Fibroblast of peridontal ligament (primary cell): ENCODE measurements around the gene DSTN.

ENCODE experiments used
- DNase-seq: peaks from one replicate; pipeline ENCODE4 v3.0.0-alpha.2; 2010; ENCODE audit errors: extremely low read depth

DSTN gene

GRCh38 chr20:17580895-17581294 lies 11.0 kb downstream of the DSTN start:
- DNase-seq = no peak

GRCh38 chr20:17583126-17583525 lies 13.3 kb downstream of the DSTN start:
- DNase-seq = no peak

DNA sequence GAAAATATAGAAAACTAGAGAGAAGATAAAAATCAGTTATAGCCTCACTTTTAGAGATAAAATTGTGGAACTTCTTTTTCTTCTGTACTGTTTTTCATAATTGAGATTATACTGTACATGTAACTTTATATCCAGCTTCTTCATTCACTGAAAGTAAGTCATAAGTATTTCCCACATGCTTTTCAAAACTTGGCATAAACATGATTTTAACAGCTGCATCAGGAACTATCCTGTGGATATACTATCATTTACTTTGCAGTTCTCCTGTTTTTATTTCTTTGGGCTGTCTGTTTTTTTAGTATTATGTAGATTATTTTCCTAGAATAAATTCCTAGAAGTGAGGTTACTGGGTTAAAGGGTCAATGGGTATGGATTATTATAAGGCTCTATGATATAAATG lies 14.8 kb downstream of the DSTN start:
- DNase-seq = peak; percentile 55

DNA sequence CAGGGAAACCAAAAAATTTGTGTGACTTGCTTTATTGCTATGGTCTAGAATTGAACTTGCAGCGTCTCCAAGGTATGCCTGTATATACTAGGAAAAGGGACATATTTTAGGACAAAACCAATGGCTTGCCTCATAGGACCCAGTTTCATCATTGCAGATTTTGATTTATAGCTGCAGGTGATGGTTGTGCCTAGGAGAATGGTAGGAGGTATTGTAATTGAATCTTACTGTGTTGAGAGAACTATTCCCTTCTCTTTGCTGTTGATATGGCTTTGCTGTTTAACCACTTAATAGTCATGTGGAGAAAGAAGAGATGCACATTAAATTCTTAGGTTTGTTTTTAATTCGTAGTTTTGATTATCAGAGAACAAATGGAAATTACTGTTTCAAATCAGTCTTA lies 16.4 kb downstream of the DSTN start:
- no peak for DNase-seq

- no peak for DNase-seq
Observed at GRCh38 chr20:17587148-17587547, 17.3 kb downstream of the DSTN start.

DNA sequence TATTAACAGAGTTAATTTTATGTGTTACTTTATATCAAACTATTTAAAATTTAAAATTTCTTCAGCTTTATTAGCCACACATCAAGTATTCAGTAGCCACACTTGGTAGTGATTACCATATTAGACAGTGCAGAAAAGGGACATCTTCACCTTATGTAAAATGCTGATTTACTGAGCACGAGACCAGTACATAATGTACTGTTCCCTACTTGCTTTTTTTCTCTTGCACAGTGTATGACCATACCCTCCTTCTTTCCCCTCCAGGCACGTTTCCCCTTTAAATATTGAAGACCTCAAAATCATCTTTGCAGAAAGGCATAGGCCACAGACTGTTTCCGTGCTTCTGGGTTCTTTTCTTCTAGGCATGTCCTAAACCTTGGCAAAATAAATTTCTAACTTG lies 17.9 kb downstream of the DSTN start:
- DNase-seq = no peak

- DNase-seq = peak; percentile 42
Observed at GRCh38 chr20:17589161-17589834, 19.4 kb downstream of the DSTN start.

DNA sequence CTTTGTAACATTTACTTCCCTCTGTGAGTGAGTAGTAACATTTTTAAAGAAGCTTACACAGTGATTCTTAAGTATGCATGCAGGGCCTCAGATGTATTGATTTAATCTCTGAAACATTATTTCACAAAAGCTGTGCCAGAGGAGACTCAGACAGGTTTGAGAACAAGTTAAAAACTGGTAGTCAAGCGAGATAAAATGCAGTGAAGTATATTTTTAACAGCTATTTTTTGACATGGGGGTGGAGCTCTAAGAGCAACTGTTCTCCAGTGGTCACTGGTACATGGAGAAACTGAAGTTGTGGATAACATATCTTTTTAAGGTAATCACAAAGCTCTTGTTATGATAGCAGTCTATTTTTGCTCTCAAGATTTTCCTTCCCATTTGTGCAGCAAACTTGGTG lies 20.4 kb downstream of the DSTN start:
- no peak for DNase-seq

DNA sequence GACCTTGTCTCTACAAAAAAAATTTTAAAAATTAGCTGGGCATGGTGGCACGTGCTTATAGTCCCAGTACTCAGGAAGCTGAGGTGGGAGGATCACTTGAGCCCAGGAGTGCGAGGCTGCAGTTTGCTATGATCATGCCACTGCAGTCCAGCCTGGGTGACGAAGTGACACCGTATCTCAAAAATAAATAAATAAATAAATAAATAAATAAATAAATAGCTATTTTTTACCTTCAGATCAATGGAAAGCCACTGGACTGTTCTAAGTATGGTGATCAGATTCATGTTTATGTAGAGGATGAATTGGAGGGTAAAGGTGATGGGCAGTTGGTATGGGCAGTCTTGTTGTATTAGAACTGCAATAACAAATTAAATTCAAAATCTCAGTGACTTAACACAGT lies 24.0 kb downstream of the DSTN start:
- DNase-seq = no peak

DNA sequence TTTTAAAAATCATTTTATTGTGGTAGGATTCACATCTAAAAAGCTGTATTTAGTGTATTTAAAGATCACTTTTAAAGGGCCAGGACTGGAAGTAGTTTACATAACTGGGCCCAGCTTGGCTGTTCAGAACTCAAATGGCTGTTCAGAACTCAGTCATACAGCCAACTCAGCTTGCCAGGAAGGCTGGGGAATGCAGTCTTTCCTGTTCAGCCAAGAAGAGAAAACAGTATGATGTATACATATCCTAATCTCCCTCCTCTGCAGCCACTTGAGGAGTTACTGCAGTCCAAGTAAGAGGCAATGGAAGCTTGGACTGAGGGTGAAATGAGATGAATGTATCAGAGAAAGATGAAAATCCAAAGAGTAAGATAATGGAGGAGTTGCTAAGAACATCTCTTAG lies 24.6 kb downstream of the DSTN start:
- peak; percentile 87 for DNase-seq

GRCh38 chr20:17595856-17596255 lies 26.0 kb downstream of the DSTN start:
- no peak for DNase-seq

DNA sequence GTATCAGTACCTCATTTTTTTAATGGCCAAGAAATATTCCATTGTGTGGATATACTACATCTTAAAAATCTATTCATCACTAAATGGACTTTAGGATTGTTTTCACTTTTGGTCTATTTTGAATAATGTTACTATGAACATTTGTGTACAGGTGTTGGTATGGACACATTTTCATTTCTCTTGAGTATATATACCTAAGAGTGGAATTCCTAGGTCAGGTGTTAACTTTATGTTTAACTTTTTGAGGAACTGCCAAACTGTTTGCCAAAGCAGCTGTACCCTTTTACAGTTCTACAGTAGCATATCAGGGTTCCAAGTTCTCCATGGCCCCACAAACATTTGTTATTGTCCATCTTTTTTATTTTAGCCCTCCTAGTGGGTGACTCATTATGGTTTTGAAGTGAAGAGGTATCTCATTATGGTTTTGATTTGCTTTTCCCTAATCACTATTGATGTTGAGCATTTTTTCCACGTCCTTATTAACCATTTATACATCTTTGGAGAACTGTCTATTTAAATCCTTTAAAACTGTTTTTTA lies 28.2 kb downstream of the DSTN start:
- no peak for DNase-seq

DNA sequence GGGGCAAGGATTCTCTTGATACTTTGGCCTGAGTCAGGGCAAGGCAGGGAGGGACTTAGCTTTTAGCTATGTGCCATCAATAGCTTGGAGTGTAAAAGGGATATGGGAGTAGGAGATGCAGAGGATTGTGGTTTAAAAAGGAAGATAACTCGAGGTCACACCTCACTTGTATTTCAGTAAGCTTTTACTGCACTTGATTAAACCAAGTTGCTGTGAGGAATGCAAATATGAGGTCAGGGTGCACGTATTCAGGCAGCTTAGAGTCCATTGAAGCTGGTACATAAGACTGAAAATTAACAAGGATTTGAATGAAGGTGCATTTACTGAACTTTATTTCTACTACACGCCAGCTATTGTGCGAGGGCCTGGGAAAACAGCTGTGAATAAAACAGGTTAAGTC lies 32.1 kb downstream of the DSTN start:
- no peak for DNase-seq

DNA sequence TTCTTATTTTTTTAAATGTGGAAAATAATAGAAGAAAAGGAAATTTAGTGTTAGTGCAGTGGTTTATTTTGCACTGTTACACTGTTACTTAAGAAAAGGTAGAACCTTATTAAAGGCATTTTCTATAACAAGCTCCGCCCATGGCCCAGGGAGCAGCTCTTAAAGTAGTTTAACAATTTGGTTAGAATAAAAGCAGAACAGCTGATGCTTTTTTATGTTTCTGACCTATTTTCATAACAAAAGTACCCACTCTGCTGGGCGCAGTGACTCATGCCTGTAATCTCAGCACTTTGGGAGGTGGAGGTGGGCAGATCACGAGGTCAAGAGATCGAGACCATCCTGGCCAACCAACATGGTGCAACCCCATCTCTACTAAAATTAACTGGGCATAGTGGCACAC lies 32.6 kb downstream of the DSTN start:
- no peak for DNase-seq

GRCh38 chr20:17605131-17605660 lies 35.3 kb downstream of the DSTN start:
- no peak for DNase-seq

GRCh38 chr20:17606001-17606400 lies 36.1 kb downstream of the DSTN start:
- no peak for DNase-seq

DNA sequence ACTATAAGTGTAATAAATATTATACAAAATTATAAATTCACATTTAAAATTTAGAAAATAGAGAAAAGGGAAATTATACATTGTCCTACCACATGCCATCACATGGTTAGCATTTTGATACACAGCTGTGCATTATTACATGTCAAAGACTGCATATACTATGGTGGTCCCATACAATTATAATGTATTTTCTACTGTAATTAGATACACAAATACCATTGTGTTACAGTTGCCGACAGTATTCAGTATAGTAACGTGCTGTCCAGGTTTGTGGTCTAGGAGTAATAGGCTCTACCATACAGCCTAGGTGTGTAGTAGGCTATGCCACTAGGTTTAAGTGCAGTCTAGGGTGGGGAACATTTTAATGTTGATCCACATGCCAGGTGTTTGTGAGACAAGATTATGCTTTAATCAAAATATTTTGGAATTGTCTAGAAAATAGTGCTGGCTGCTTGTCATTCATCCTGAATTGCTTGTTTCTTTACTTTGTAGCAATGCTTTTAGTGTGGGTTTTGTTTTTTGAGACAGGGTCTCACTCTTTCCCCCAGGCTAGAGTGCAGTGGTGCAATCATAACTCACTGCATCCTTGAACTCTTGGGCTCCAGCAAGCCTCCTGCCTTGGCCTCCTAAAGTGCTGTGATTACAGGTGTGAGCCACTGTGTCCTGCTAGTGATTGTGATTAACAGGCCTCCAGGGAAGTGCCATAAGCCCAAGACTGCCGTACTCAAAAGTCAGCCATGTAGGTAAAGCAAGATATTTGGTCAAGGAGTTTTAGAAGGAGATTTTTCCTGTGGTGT lies 39.0 kb downstream of the DSTN start:
- no peak for DNase-seq

DNA sequence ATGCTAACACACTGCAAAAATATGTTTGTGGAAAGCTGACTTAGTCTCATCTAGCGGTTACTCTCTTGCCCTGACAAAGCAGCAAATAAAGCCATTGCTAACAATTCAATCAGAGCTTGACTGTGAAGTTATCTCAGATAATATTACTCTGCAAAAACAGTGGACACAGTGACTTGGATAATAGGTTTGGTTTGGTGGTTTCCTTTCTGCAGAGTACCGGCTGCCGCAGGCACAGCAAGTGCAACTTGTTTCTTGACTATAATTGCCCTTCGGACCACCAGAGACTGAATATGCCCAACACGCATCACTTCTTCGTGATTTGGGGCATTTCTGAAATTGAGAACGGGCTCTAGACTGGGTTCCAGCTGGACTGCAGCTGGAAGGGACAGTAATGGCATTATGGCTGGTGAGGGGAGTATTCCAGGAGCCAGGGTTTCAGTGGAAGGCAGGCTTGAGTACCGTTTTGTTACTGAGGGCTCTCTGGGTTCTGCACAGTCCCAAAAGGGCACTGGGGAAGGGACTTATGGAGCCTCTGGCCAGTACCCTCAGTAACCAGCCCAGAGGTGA lies 40.0 kb downstream of the DSTN start:
- DNase-seq = no peak

- DNase-seq = no peak
Observed at GRCh38 chr20:17610566-17611289, 40.9 kb downstream of the DSTN start.

DNA sequence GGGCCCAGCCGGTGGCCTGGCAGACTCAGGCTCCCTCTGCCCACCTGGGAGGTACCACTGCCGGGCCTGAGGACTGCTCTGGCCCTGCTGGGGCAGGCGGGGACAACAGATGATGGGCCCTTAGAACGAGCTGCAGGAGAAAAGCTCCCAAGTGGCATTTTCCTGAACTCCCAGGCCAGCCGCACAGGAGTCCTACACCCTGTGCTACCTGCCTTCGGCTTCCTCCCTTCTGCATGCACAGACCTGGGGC lies 41.3 kb downstream of the DSTN start:
- no peak for DNase-seq

GRCh38 chr20:17611540-17612286 lies 41.8 kb downstream of the DSTN start:
- no peak for DNase-seq
